CD4-positive, CD25-positive, alpha-beta regulatory T cell (primary cell): ENCODE measurements around the gene MAST4. TPM values are rescaled to one million over a fixed set of nuclear protein-coding genes. Genes with fewer than 3 reads are reported as not detected.

Source experiments
- ATAC-seq, 2 donors: fragments of 150-1000 bp; cut with Tn5 transposase; one replicate each; pipeline ENCODE4 v1.10.0; 2021; ENCODE audit warnings: low read depth in 2 of 2, moderate number of reproducible peaks in 2 of 2, moderate library complexity in 1 of 2
- DNase-seq, 3 donors: peaks; one replicate each; pipeline versions ENCODE4 v3.0.0 to v3.0.0-alpha.2; 2012 to 2022; ENCODE audit warnings: mixed read lengths in 1 of 3
- H3K27ac ChIP-seq: one replicate; pipeline ENCODE4 v1.7.0; 2013; ENCODE audit warnings: mild to moderate bottlenecking, low read length; ENCODE audit not compliant: insufficient read depth, poor library complexity, severe bottlenecking
- H3K27me3 ChIP-seq: one replicate; pipeline ENCODE4 v1.7.0; 2013; ENCODE audit warnings: low read length; ENCODE audit not compliant: control insufficient read depth, insufficient read depth
- H3K36me3 ChIP-seq: one replicate; pipeline ENCODE4 v1.7.0; 2013; ENCODE audit warnings: mild to moderate bottlenecking, low read length, moderate library complexity; ENCODE audit not compliant: control insufficient read depth, insufficient read depth
- H3K4me1 ChIP-seq: 2 replicates; pipeline ENCODE4 v1.7.0; 2013; ENCODE audit warnings: mild to moderate bottlenecking, low read length; ENCODE audit not compliant: insufficient read depth, control insufficient read depth, poor library complexity, severe bottlenecking
- H3K4me3 ChIP-seq: one replicate; pipeline ENCODE4 v1.7.0; 2013; ENCODE audit warnings: low read depth, mild to moderate bottlenecking, low read length, moderate library complexity
- H3K9me3 ChIP-seq, 2 experiments: 1 replicate in 1 of 2; 2 replicates in 1 of 2; pipeline ENCODE4 v1.7.0; 2013; ENCODE audit warnings: low read length in 2 of 2, mild to moderate bottlenecking in 1 of 2, moderate library complexity in 1 of 2; ENCODE audit not compliant: control insufficient read depth in 2 of 2
- H3K27ac Mint-ChIP-seq, 3 donors: one replicate each; pipeline ENCODE4 v1.8.0; 2020 to 2022; ENCODE audit warnings: mild to moderate bottlenecking in 3 of 3, mixed read lengths in 3 of 3, moderate library complexity in 2 of 3
- H3K27me3 Mint-ChIP-seq: one replicate; pipeline ENCODE4 v1.8.0; 2022; ENCODE audit warnings: mild to moderate bottlenecking, mixed read lengths
- H3K36me3 Mint-ChIP-seq: one replicate; pipeline ENCODE4 v1.8.0; 2020; ENCODE audit warnings: mixed read lengths
- H3K4me1 Mint-ChIP-seq, 4 donors: one replicate each; pipeline ENCODE4 v1.8.0; 2020 to 2022; ENCODE audit warnings: mixed read lengths in 4 of 4, mild to moderate bottlenecking in 1 of 4
- H3K4me3 Mint-ChIP-seq, 4 donors: one replicate each; pipeline ENCODE4 v1.8.0; 2020 to 2022; ENCODE audit warnings: mild to moderate bottlenecking in 4 of 4, mixed read lengths in 4 of 4, moderate library complexity in 3 of 4
- H3K9me3 Mint-ChIP-seq, 7 donors: one replicate each; pipeline ENCODE4 v1.8.0; 2020 to 2022; ENCODE audit warnings: mixed read lengths in 7 of 7, mild to moderate bottlenecking in 3 of 7, moderate library complexity in 2 of 7
- polyA plus RNA-seq, 4 donors: library from polyadenylated mRNA; unstranded; fragments of 300-500 nt; fragmentation: Illumina TruSeq; gene quantifications; one replicate each; pipeline ENCODE4 v1.2.3, GENCODE V29; 2021
- total RNA-seq: library from RNA; stranded (reverse); gene quantifications from one replicate; pipeline ENCODE4 v1.2.3, GENCODE V29; 2022

MAST4 gene
- total and polyA plus RNA-seq, 5 donors from 2014 or later: 11.7 to 54.1 (median 12.7) TPM

GRCh38 chr5:67021031-67021430, 424.8 kb downstream of the MAST4 start:
- no peak overlapping the region for H3K27ac ChIP-seq
- H3K4me3 Mint-ChIP-seq: no peak overlapping the region
- H3K27me3 Mint-ChIP-seq: no peaks in the 10 kb centered on the region
- DNase-seq: no peak
- H3K27me3 ChIP-seq: no peaks in the 10 kb centered on the region
- peaks cover 24% of the 10 kb centered on the region for H3K36me3 Mint-ChIP-seq
- no peak for ATAC-seq
- no peaks in the 10 kb centered on the region for H3K9me3 Mint-ChIP-seq
- H3K4me1 ChIP-seq: no peaks in the 10 kb centered on the region
- H3K36me3 ChIP-seq: no peaks in the 10 kb centered on the region
- H3K4me3 ChIP-seq: no peak overlapping the region
- no peaks in the 10 kb centered on the region for H3K9me3 ChIP-seq
- H3K4me1 Mint-ChIP-seq: peaks cover 33 to 55% (median 44%) of the 10 kb centered on the region in 4 donors
- peak overlapping the region in 1 of 3 donors; percentile 67 for H3K27ac Mint-ChIP-seq

- Histone ChIP-seq H3K4me3 (no peak overlapping the region), H3K27me3 (no peaks in the 10 kb centered on the region), H3K27ac (no peak overlapping the region), H3K4me1 (no peaks in the 10 kb centered on the region), H3K9me3 (no peaks in the 10 kb centered on the region), H3K36me3 (no peaks in the 10 kb centered on the region)
- peaks cover 24% of the 10 kb centered on the region for H3K36me3 Mint-ChIP-seq
- no peaks in the 10 kb centered on the region for H3K27me3 Mint-ChIP-seq
- H3K4me1 Mint-ChIP-seq: peaks cover 34 to 55% (median 45%) of the 10 kb centered on the region in 4 donors
- peak overlapping the region in 1 of 3 donors; percentile 67 for H3K27ac Mint-ChIP-seq
- H3K4me3 Mint-ChIP-seq: no peak overlapping the region
- ATAC-seq (no peak), DNase-seq (peak in 1 of 3 donors; percentile 46)
- no peaks in the 10 kb centered on the region for H3K9me3 Mint-ChIP-seq
Observed at GRCh38 chr5:67021521-67021920, 425.3 kb downstream of the MAST4 start.

GRCh38 chr5:67021962-67022361, 425.8 kb downstream of the MAST4 start:
- Histone ChIP-seq H3K4me1 (no peaks in the 10 kb centered on the region), H3K36me3 (no peaks in the 10 kb centered on the region), H3K27me3 (no peaks in the 10 kb centered on the region), H3K27ac (no peak overlapping the region), H3K9me3 (no peaks in the 10 kb centered on the region), H3K4me3 (no peak overlapping the region)
- Mint-ChIP-seq H3K4me1 (peaks cover 30 to 52% (median 42%) of the 10 kb centered on the region in 4 donors), H3K36me3 (peaks cover 20% of the 10 kb centered on the region), H3K27ac (peak overlapping the region in 1 of 3 donors; percentile 67), H3K27me3 (no peaks in the 10 kb centered on the region), H3K4me3 (no peak overlapping the region), H3K9me3 (no peaks in the 10 kb centered on the region)
- DNase-seq (no peak), ATAC-seq (no peak)

GRCh38 chr5:67025457-67025856, 429.3 kb downstream of the MAST4 start:
- Mint-ChIP-seq H3K9me3 (no peaks in the 10 kb centered on the region), H3K4me3 (no peak overlapping the region), H3K27me3 (no peaks in the 10 kb centered on the region), H3K27ac (no peak overlapping the region), H3K36me3 (peaks cover 17% of the 10 kb centered on the region), H3K4me1 (peaks cover 32 to 67% (median 53%) of the 10 kb centered on the region in 4 donors)
- DNase-seq (no peak), ATAC-seq (no peak)
- Histone ChIP-seq H3K9me3 (no peaks in the 10 kb centered on the region), H3K27me3 (no peaks in the 10 kb centered on the region), H3K4me3 (no peak overlapping the region), H3K27ac (no peak overlapping the region), H3K4me1 (peaks cover 9% of the 10 kb centered on the region), H3K36me3 (no peaks in the 10 kb centered on the region)

GRCh38 chr5:67026278-67026677, 430.1 kb downstream of the MAST4 start:
- H3K27me3 Mint-ChIP-seq: no peaks in the 10 kb centered on the region
- no peak overlapping the region for H3K4me3 Mint-ChIP-seq
- Histone ChIP-seq H3K36me3 (no peaks in the 10 kb centered on the region), H3K9me3 (no peaks in the 10 kb centered on the region), H3K27ac (no peak overlapping the region), H3K27me3 (no peaks in the 10 kb centered on the region), H3K4me3 (no peak overlapping the region), H3K4me1 (peaks cover 18% of the 10 kb centered on the region)
- ATAC-seq (no peak), DNase-seq (no peak)
- peaks cover 34 to 69% (median 56%) of the 10 kb centered on the region in 4 donors for H3K4me1 Mint-ChIP-seq
- peaks cover 17% of the 10 kb centered on the region for H3K36me3 Mint-ChIP-seq
- H3K9me3 Mint-ChIP-seq: no peaks in the 10 kb centered on the region
- H3K27ac Mint-ChIP-seq: no peak overlapping the region

- H3K4me1 Mint-ChIP-seq: peaks cover 30 to 69% (median 61%) of the 10 kb centered on the region in 4 donors
- no peaks in the 10 kb centered on the region for H3K27me3 Mint-ChIP-seq
- H3K27ac Mint-ChIP-seq: no peak overlapping the region
- peak overlapping the region in 1 of 4 donors; percentile 45 for H3K4me3 Mint-ChIP-seq
- Histone ChIP-seq H3K36me3 (no peaks in the 10 kb centered on the region), H3K27ac (no peak overlapping the region), H3K27me3 (no peaks in the 10 kb centered on the region), H3K4me3 (no peak overlapping the region), H3K4me1 (peaks cover 26% of the 10 kb centered on the region), H3K9me3 (no peaks in the 10 kb centered on the region)
- no peak for DNase-seq
- H3K9me3 Mint-ChIP-seq: no peaks in the 10 kb centered on the region
- no peak for ATAC-seq
- H3K36me3 Mint-ChIP-seq: peaks cover 17% of the 10 kb centered on the region
Observed at GRCh38 chr5:67027171-67027570, 431.0 kb downstream of the MAST4 start.

- peak overlapping the region; percentile 1 for H3K4me3 ChIP-seq
- peaks cover 36% of the 10 kb centered on the region for H3K4me1 ChIP-seq
- Mint-ChIP-seq H3K27ac (peak overlapping the region; percentile 17 to 50 (median 33)), H3K9me3 (no peaks in the 10 kb centered on the region), H3K36me3 (peaks cover 9% of the 10 kb centered on the region), H3K27me3 (no peaks in the 10 kb centered on the region), H3K4me1 (peaks cover 34 to 70% (median 62%) of the 10 kb centered on the region in 4 donors), H3K4me3 (peak overlapping the region in 2 of 4 donors; percentile 5 to 8)
- H3K27me3 ChIP-seq: no peaks in the 10 kb centered on the region
- DNase-seq (no peak), ATAC-seq (no peak)
- no peak overlapping the region for H3K27ac ChIP-seq
- no peaks in the 10 kb centered on the region for H3K36me3 ChIP-seq
- H3K9me3 ChIP-seq: no peaks in the 10 kb centered on the region
Observed at GRCh38 chr5:67028371-67028770, 432.2 kb downstream of the MAST4 start.

- no peaks in the 10 kb centered on the region for H3K9me3 Mint-ChIP-seq
- H3K4me1 ChIP-seq: peaks cover 37% of the 10 kb centered on the region
- no peaks in the 10 kb centered on the region for H3K27me3 ChIP-seq
- no peaks in the 10 kb centered on the region for H3K36me3 ChIP-seq
- peaks cover 9% of the 10 kb centered on the region for H3K36me3 Mint-ChIP-seq
- no peak overlapping the region for H3K4me3 ChIP-seq
- peak overlapping the region in 1 of 3 donors; percentile 58 for H3K27ac Mint-ChIP-seq
- no peaks in the 10 kb centered on the region for H3K27me3 Mint-ChIP-seq
- H3K9me3 ChIP-seq: no peaks in the 10 kb centered on the region
- ATAC-seq (no peak), DNase-seq (no peak)
- H3K4me3 Mint-ChIP-seq: peak overlapping the region in 1 of 4 donors; percentile 8
- peaks cover 35 to 75% (median 64%) of the 10 kb centered on the region in 4 donors for H3K4me1 Mint-ChIP-seq
- H3K27ac ChIP-seq: no peak overlapping the region
Observed at GRCh38 chr5:67028941-67029340, 432.7 kb downstream of the MAST4 start.
